DMS114 treated with DMSO at 0.1 percent for 48 hours (cell line): ENCODE measurements around the gene CCNT1.
"Not testable (repeated sequence)": the region's sequence is repeated elsewhere in the genome, so short reads cannot be mapped to it uniquely, and the experiment has no call there.

Experiments
- DNase-seq: peaks from one replicate; lab custom pipeline; 2025; ENCODE audit not compliant: unreplicated experiment; lab: John Stamatoyannopoulos, UW

CCNT1 gene

DNA sequence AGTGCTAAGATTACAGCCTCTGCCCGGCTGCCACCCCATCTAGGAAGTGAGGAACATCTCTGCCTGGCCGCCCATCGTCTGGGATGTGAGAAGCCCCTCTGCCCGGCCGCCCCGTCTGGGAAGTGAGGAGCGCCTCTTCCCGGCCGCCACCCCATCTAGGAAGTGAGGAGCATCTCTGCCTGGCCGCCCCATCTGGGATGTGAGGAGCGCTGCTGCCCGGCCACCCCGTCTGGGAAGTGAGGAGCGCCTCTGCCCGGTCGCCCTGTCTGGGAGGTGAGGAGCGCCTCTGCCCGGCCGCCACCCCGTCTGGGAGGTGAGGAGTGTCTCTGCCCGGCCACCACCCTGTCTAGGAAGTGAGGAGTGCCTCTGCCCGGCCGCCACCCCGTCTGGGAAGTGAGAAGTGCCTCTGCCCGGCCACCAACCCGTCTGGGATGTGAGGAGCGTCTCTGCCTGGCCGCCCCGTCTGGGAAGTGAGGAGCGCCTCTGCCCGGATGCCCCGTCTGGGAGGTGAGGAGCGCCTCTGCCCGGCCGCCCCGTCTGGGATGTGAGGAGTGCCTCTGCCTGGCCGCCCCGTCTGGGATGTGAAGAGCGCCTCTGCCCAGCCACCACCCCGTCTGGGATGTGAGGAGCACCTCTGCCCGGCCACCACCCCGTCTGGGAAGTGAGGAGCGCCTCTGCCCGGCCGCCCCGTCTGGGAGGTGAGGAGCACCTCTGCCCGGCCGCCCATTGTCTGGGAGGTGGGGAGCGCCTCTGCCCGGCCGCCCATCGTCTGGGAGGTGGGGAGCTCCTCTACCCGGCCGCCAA lies 74.6 kb downstream of the CCNT1 start:
- not testable (repeated sequence) for DNase-seq

DNA sequence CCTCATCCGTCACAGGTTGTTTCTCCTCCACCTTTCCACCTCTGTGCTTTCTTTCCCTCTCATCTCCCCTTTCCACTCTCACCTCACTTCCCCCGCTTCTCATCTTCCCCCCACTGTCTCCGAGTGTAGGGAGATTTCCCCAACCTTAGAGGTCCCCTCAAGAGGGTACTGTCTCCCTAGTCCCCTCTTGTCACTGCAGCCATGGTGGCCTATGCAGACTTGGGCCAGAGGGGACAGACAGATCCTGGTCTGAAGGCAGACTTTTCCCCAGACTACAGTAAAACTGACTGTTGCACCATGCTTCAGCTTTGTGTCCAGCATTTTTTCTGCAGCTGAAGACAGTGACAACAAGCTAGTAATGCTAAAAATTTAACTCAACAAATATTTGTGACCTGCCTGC lies 75.7 kb downstream of the CCNT1 start:
- no peak for DNase-seq

DNA sequence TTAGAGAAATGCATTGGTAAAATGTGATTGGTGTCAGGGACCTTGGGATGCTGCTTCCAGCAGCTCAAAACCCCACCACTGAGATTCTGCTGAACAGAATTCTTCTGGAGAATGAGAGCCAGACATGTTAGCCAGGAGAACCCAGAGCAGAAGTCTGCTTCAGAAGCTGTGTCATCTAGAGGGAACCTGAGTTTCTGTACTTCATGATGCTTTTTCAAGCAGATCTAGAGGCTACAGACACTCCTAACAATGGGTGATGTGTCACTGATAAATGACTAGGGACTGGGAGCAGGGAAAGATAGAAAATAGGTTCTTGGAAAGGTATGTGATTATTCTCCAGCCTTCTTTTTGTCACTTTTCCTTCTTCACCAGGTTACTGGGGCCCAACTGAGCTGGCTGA lies 76.1 kb downstream of the CCNT1 start:
- DNase-seq = no peak
